ENCODE measurements around the gene GRIN1. TPM values are rescaled to one million over a fixed set of nuclear protein-coding genes. Genes with fewer than 3 reads are reported as not detected.

Gene GRIN1
- total and polyA plus RNA-seq, 2 donors (not counting 3 experiments of a cell fraction or from before 2014, with no cell fraction given) = not detected

DNA sequence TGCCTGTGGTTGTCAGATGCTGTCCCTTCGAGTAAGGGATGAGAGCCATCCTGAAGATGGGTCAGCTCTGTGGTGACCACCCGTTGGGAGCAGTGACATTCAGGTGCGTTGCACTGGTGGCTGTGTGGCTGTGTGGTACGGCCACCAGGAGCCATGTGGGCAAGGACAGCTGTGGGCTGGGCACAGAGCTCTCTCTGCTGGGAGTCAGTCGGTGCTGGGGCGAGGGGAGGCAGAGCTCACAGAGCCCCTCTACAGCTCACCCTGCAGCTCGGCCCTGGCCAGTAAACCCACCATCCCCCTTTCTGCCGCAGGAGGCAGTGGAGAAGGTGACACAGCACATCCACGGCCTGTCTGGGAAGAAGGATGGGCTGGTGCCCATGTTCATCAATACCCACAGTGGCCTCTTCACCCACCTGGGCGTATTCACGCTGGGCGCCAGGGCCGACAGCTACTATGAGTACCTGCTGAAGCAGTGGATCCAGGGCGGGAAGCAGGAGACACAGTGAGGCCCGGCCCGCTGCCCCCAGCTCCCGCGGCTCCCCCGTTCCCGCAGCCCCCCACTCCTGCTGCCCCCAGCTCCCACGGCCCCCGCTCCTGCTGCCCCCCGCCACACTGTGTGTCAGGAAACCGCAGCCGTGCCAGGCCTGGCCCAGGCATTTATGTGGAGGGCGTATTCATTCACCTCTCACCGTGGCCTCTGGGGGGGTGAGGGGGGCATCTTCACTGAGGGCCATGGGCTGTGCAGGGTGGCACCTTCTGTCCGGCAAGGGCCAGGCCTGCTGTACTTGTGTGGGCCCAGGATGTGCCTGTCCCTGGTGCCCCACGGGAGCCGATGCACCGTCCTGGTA lies 32.9 kb upstream of the GRIN1 start:
- POLR2A ChIA-PET = no interaction called here
- intact Hi-C loops (cut with micrococcal nuclease) = no loop called here

More for the DNA sequence above, 32.9 kb upstream of the GRIN1 start:
- BruUV-seq (replicated peaks) = no TSS peak
- Histone ChIP-seq H4K20me1 (replicated peaks; ENCODE audit: control insufficient read depth, extremely low read depth, insufficient read depth, low read length) (no peaks in the 10 kb centered on the region), H3K4me2 (ENCODE audit: insufficient read depth, low read length) (no peak overlapping the region), H3K27me3 (ENCODE audit: control insufficient read depth in 2 of 2, insufficient read depth in 2 of 2, low read length in 2 of 2) (no peaks in the 10 kb centered on the region), H3K9me3 (replicated peaks; ENCODE audit: control insufficient read depth, insufficient read depth, low read length) (no peaks in the 10 kb centered on the region), H3K9me1 (replicated peaks; ENCODE audit: control insufficient read depth, extremely low read depth, insufficient read depth, low read length) (no peaks in the 10 kb centered on the region), H3K9ac (replicated peaks; ENCODE audit: extremely low read depth, insufficient read depth, low read length) (no peak overlapping the region), H2AFZ (ENCODE audit: low read depth, low read length) (no peak overlapping the region), H3K36me3 (ENCODE audit: control insufficient read depth in 2 of 2, extremely low read depth in 1 of 2, insufficient read depth in 2 of 2, low read length in 2 of 2) (peaks cover 4 to 68% of the 10 kb centered on the region in 2 experiments), H3K79me2 (ENCODE audit: control insufficient read depth, insufficient read depth, low read length) (no peaks in the 10 kb centered on the region), H3K4me1 (ENCODE audit: control insufficient read depth, extremely low read depth, insufficient read depth, low read length) (no peaks in the 10 kb centered on the region), H3K27ac (ENCODE audit: insufficient read depth, low read depth, low read length) (no peak overlapping the region), H3K4me3 (replicated peaks in 1 of 3; ENCODE audit: insufficient read depth in 1 of 3, low read depth in 1 of 3, low read length in 3 of 3) (no peak overlapping the region)
- FAIRE-seq (no peak), DNase-seq (ENCODE audit: low read depth, low spot score) (no peak)
- TF ChIP-seq POLR2A (IDR thresholded peaks at IDR 0.05; ENCODE audit: low read depth, low read length) (no peak), GATA2 (IDR thresholded peaks at IDR 0.05; ENCODE audit: insufficient read depth, insufficient read length, low read depth, low read length) (no peak), MYC (IDR thresholded peaks at IDR 0.05; ENCODE audit: low read depth, low read length) (no peak), EZH2 (IDR thresholded peaks at IDR 0.05; ENCODE audit: borderline replicate concordance, low read depth, low read length, severe bottlenecking) (no peak), POLR2AphosphoS5 (IDR thresholded peaks at IDR 0.05; ENCODE audit: insufficient read depth, low read depth, low read length) (no peak), JUN (IDR thresholded peaks at IDR 0.05; ENCODE audit: borderline replicate concordance, insufficient read depth, insufficient read length, low read depth) (no peak), FOS (IDR thresholded peaks at IDR 0.05; ENCODE audit: borderline replicate concordance, insufficient read depth, low read length) (no peak)
- TF ChIP-seq, protein P1, sequence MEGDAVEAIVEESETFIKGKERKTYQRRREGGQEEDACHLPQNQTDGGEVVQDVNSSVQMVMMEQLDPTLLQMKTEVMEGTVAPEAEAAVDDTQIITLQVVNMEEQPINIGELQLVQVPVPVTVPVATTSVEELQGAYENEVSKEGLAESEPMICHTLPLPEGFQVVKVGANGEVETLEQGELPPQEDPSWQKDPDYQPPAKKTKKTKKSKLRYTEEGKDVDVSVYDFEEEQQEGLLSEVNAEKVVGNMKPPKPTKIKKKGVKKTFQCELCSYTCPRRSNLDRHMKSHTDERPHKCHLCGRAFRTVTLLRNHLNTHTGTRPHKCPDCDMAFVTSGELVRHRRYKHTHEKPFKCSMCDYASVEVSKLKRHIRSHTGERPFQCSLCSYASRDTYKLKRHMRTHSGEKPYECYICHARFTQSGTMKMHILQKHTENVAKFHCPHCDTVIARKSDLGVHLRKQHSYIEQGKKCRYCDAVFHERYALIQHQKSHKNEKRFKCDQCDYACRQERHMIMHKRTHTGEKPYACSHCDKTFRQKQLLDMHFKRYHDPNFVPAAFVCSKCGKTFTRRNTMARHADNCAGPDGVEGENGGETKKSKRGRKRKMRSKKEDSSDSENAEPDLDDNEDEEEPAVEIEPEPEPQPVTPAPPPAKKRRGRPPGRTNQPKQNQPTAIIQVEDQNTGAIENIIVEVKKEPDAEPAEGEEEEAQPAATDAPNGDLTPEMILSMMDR (IDR thresholded peaks at IDR 0.05; ENCODE audit: extremely low read depth in 1 of 2, insufficient read depth in 1 of 2, low read depth in 1 of 2, low read length in 2 of 2) = no peak
- TF ChIP-seq, protein P2, sequence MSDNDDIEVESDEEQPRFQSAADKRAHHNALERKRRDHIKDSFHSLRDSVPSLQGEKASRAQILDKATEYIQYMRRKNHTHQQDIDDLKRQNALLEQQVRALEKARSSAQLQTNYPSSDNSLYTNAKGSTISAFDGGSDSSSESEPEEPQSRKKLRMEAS (IDR thresholded peaks at IDR 0.05; ENCODE audit: insufficient read depth, insufficient read length) = no peak
- CTCF ChIA-PET = interaction anchor here (0.8 to 0.9 kb wide), 3 partner anchors 12 to 130 kb away, joined by 3 to 5 read pairs (median 3); partner anchors contain the start of gene RNF224
- dilution Hi-C loops (cut with MboI; ENCODE audit: extremely low pct_ligation_motif_present, low sequenced_read_pairs) = no loop called here
